IMR-90 (cell line): ENCODE data around the gene ELAVL4. TPM values are rescaled to one million over a fixed set of nuclear protein-coding genes. Genes with fewer than 3 reads are reported as not detected.

Experiments
- ATAC-seq: fragments of 200-7000 bp; cut with Tn5 transposase; 2 replicates; pipeline ENCODE4 v1.9.1; 2020; ENCODE audit warnings: low read depth, mild to moderate bottlenecking, moderate library complexity
- BruUV-seq: library from RNA; stranded (reverse); fragments of 400-500 nt; replicated peaks from 2 replicates; lab custom pipeline; 2021; lab: Mats Ljungman, UMichigan
- CTCF ChIA-PET: fragments of 300-600 bp; formaldehyde crosslinking; extraction: SDS; loops from one replicate; lab custom pipeline; 2021; ENCODE audit warnings: antibody characterized with exemption; lab: Yijun Ruan, JAX
- POLR2A ChIA-PET: fragments of 300-600 bp; sonication (Branson Sonifier 250); formaldehyde crosslinking; loops from one replicate; lab custom pipeline; 2022; ENCODE audit warnings: antibody characterized with exemption; ENCODE audit not compliant: unreplicated experiment; lab: Charles Lee
- DNase-seq: peaks from one replicate; pipeline ENCODE4 v3.0.0; 2013
- H2AFZ ChIP-seq: replicated peaks from 2 replicates; pipeline ENCODE3; 2013; ENCODE audit warnings: low read length, mild to moderate bottlenecking; ENCODE audit not compliant: poor library complexity
- H2AK5ac ChIP-seq: 2 replicates; pipeline ENCODE4 v1.6.1; 2013; ENCODE audit warnings: low read depth, low read length, inconsistent platforms
- H2AK9ac ChIP-seq: replicated peaks from 2 replicates; pipeline ENCODE3; 2013; ENCODE audit warnings: mild to moderate bottlenecking, low read depth, low read length, moderate library complexity; ENCODE audit not compliant: poor library complexity
- H2BK120ac ChIP-seq: 2 replicates; pipeline ENCODE4 v1.6.1; 2013; ENCODE audit warnings: low read depth, low read length, inconsistent platforms
- H2BK15ac ChIP-seq: 3 replicates; pipeline ENCODE4 v1.6.1; 2013; ENCODE audit warnings: low read depth, low read length, inconsistent platforms
- H2BK20ac ChIP-seq: 2 replicates; pipeline ENCODE4 v1.6.1; 2013; ENCODE audit warnings: low read depth, mild to moderate bottlenecking, inconsistent platforms, low read length, moderate library complexity
- H2BK5ac ChIP-seq: 2 replicates; pipeline ENCODE4 v1.6.1; 2013; ENCODE audit warnings: mild to moderate bottlenecking, low read depth, low read length, inconsistent platforms; ENCODE audit not compliant: poor library complexity, severe bottlenecking
- H3K14ac ChIP-seq: replicated peaks from 2 replicates; pipeline ENCODE4 v1.6.1; 2013; ENCODE audit warnings: low read depth, low read length, inconsistent platforms
- H3K18ac ChIP-seq: 2 replicates; pipeline ENCODE4 v1.6.1; 2013; ENCODE audit warnings: low read depth, low read length, control low read depth
- H3K23ac ChIP-seq: 2 replicates; pipeline ENCODE4 v1.6.1; 2013; ENCODE audit warnings: low read depth, low read length, inconsistent platforms
- H3K27ac ChIP-seq: 2 replicates; pipeline ENCODE4 v1.5.1; 2013; ENCODE audit warnings: mild to moderate bottlenecking, control low read depth, low read length; ENCODE audit not compliant: insufficient read depth
- H3K27me3 ChIP-seq: 2 replicates; pipeline ENCODE4 v1.6.1; 2013; ENCODE audit warnings: low read length; ENCODE audit not compliant: control insufficient read depth, insufficient read depth
- H3K36me3 ChIP-seq: 2 replicates; pipeline ENCODE4 v1.6.1; 2013; ENCODE audit warnings: low read length, mixed read lengths; ENCODE audit not compliant: control insufficient read depth, insufficient read depth
- H3K4ac ChIP-seq: 2 replicates; pipeline ENCODE4 v1.6.1; 2013; ENCODE audit warnings: low read depth, low read length, inconsistent platforms
- H3K4me1 ChIP-seq: 2 replicates; pipeline ENCODE4 v1.6.1; 2013; ENCODE audit warnings: low read length, mixed read lengths; ENCODE audit not compliant: control insufficient read depth, insufficient read depth
- H3K4me2 ChIP-seq: 2 replicates; pipeline ENCODE4 v1.6.1; 2013; ENCODE audit warnings: low read depth, mild to moderate bottlenecking, control low read depth, low read length, moderate library complexity
- H3K4me3 ChIP-seq: 2 replicates; pipeline ENCODE4 v1.5.1; 2013; ENCODE audit warnings: low read depth, mild to moderate bottlenecking, control low read depth, low read length, moderate library complexity; ENCODE audit not compliant: insufficient read depth
- H3K56ac ChIP-seq: 2 replicates; pipeline ENCODE4 v1.6.1; 2013; ENCODE audit warnings: low read length, inconsistent platforms; ENCODE audit not compliant: insufficient read depth; ENCODE audit errors: extremely low read depth
- H3K79me1 ChIP-seq, 2 experiments: 2 replicates each; pipeline ENCODE4 v1.6.1; 2013; ENCODE audit warnings: low read length in 2 of 2, inconsistent platforms in 1 of 2, low read depth in 1 of 2
- H3K9ac ChIP-seq: 2 replicates; pipeline ENCODE4 v1.6.1; 2013; ENCODE audit warnings: low read depth, low read length, control low read depth
- H3K9me1 ChIP-seq: 2 replicates; pipeline ENCODE4 v1.6.1; 2013; ENCODE audit warnings: low read length, inconsistent platforms; ENCODE audit not compliant: insufficient read depth
- H3K9me3 ChIP-seq: 2 replicates; pipeline ENCODE4 v1.6.1; 2013; ENCODE audit warnings: low read length; ENCODE audit not compliant: control insufficient read depth, insufficient read depth
- H4K20me1 ChIP-seq: 2 replicates; pipeline ENCODE4 v1.6.1; 2013; ENCODE audit warnings: low read length, inconsistent platforms; ENCODE audit not compliant: insufficient read depth
- H4K5ac ChIP-seq: 2 replicates; pipeline ENCODE4 v1.6.1; 2013; ENCODE audit warnings: mild to moderate bottlenecking, low read depth, low read length, control low read depth
- H4K8ac ChIP-seq, 2 experiments: 2 replicates each; pipeline ENCODE4 v1.6.1; 2013; ENCODE audit warnings: low read depth in 2 of 2, low read length in 2 of 2, control low read depth in 1 of 2, inconsistent platforms in 1 of 2
- H4K91ac ChIP-seq: 2 replicates; pipeline ENCODE4 v1.6.1; 2013; ENCODE audit warnings: low read depth, low read length, inconsistent platforms; ENCODE audit not compliant: insufficient read depth
- FOS ChIP-seq: fragments of 150-350 bp; IDR thresholded peaks from 2 replicates; pipeline ENCODE4 v1.6.1; 2016; ENCODE audit warnings: low read depth, low read length
- MAFK ChIP-seq: IDR thresholded peaks from 2 replicates; pipeline ENCODE4 v1.6.1; 2012; ENCODE audit warnings: low read depth, low read length, improper control_type of control experiment
- MXI1 ChIP-seq: IDR thresholded peaks from 2 replicates; pipeline ENCODE4 v1.6.1; 2012; ENCODE audit warnings: low read depth, mild to moderate bottlenecking, low read length, moderate library complexity, borderline replicate concordance
- NFE2L2 ChIP-seq: fragments of 150-350 bp; IDR thresholded peaks from 2 replicates; pipeline ENCODE4 v1.6.1; 2016; ENCODE audit warnings: low read depth, mild to moderate bottlenecking, low read length
- WGBS, 2 experiments: methylation state at CpG; one replicate each; pipeline versions ENCODE4 v1.1.5 to v1.1.7; 2013; ENCODE audit warnings: missing lambda C conversion rate in 2 of 2; ENCODE audit not compliant: insufficient read length in 1 of 2; ENCODE audit errors: extremely low coverage in 2 of 2; 5-methylcytosine and 5-hydroxymethylcytosine counted together
- dilution Hi-C: fragments of 300-500 bp; cut with HindIII; formaldehyde crosslinking; loops from one replicate; pipeline ENCODE4 v1.14.3; 2018; ENCODE audit warnings: low sequenced_read_pairs; ENCODE audit not compliant: unreplicated experiment
- in situ Hi-C: fragments of 300-500 bp; cut with MboI; formaldehyde crosslinking; loops from 3 replicates; pipeline ENCODE4 v1.14.3; 2019; ENCODE audit warnings: low sequenced_read_pairs, inconsistent platforms, mixed read lengths
- intact Hi-C: fragments of 100-400 bp; cut with micrococcal nuclease; formaldehyde crosslinking; loops from 2 replicates; pipeline ENCODE4 v1.10.0; 2022
- polyA plus RNA-seq, 3 experiments: library from polyadenylated mRNA; depleted of rRNA; stranded (reverse); fragments of >200 nt; gene quantifications; 2 replicates each; pipeline ENCODE4 v1.2.3, GENCODE V29; 2012; ENCODE audit warnings: low replicate concordance in 1 of 3
- total RNA-seq: library from RNA; depleted of rRNA; stranded (reverse); fragments of >200 nt; gene quantifications from 2 replicates; pipeline ENCODE4 v1.2.3, GENCODE V29; 2012
- TF ChIP-seq, protein P1 (sequence below): fragments of 150-350 bp; IDR thresholded peaks from 2 replicates; pipeline ENCODE4 v1.6.1; 2016; ENCODE audit warnings: low read depth, mild to moderate bottlenecking, low read length, moderate library complexity, borderline replicate concordance
- TF ChIP-seq, protein P2 (sequence below): fragments of 150-350 bp; IDR thresholded peaks from 2 replicates; pipeline ENCODE4 v1.6.1; 2017; ENCODE audit warnings: mild to moderate bottlenecking, antibody characterized with exemption, low read length, low read depth

The ELAVL4 gene
- total and polyA plus RNA-seq, 2 of the 4 experiments (the other 2 are of a cell fraction) = not detected

DNA sequence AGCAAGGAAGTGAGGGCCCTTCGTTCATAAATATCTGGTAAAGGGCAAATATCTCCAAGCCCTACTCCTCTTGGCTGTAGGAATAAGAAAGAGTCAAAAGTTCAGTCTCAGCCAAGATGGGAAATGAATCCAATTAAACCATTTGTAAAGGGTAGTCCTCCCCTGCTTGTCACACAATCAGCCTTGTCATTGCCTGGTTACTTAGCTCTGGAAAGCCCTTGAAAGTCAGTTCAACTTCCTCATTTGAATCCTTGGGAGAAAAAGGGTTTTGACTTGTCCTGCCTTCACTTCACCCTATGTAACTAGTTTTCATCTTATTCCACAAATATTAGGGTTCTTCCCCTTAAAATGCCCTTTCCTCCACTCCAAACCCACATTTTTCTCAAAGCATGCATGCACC is 100.0 kb downstream of the ELAVL4 start:
- TF ChIP-seq, protein P1, sequence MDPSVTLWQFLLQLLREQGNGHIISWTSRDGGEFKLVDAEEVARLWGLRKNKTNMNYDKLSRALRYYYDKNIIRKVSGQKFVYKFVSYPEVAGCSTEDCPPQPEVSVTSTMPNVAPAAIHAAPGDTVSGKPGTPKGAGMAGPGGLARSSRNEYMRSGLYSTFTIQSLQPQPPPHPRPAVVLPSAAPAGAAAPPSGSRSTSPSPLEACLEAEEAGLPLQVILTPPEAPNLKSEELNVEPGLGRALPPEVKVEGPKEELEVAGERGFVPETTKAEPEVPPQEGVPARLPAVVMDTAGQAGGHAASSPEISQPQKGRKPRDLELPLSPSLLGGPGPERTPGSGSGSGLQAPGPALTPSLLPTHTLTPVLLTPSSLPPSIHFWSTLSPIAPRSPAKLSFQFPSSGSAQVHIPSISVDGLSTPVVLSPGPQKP = no peak
- TF ChIP-seq, protein P2, sequence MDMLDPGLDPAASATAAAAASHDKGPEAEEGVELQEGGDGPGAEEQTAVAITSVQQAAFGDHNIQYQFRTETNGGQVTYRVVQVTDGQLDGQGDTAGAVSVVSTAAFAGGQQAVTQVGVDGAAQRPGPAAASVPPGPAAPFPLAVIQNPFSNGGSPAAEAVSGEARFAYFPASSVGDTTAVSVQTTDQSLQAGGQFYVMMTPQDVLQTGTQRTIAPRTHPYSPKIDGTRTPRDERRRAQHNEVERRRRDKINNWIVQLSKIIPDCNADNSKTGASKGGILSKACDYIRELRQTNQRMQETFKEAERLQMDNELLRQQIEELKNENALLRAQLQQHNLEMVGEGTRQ = no peak
- TF ChIP-seq MXI1 (no peak), NFE2L2 (no peak), FOS (no peak), MAFK (no peak)
- ChIA-PET POLR2A (no interaction called here), CTCF (no interaction called here)
- H3K56ac ChIP-seq = no peak overlapping the region
- in situ Hi-C loops = no loop called here
- no peak overlapping the region for H3K4ac ChIP-seq
- DNase-seq = no peak
- H3K9me3 ChIP-seq = peaks cover 5% of the 10 kb centered on the region
- H3K4me1 ChIP-seq = no peaks in the 10 kb centered on the region
- no peak overlapping the region for H2BK15ac ChIP-seq
- no peak overlapping the region for H3K23ac ChIP-seq
- no peak overlapping the region for H4K91ac ChIP-seq
- no peaks in the 10 kb centered on the region for H3K27me3 ChIP-seq
- H2BK5ac ChIP-seq = no peak overlapping the region
- H4K8ac ChIP-seq = no peak overlapping the region
- no peak overlapping the region for H2AFZ ChIP-seq
- no peaks in the 10 kb centered on the region for H4K20me1 ChIP-seq
- no peak overlapping the region for H3K4me2 ChIP-seq
- H3K14ac ChIP-seq = no peak overlapping the region
- H4K5ac ChIP-seq = no peak overlapping the region
- H3K18ac ChIP-seq = no peak overlapping the region
- WGBS, 2 experiments = no CpG with 5 or more reads among the region's 1 CpG
- no peak overlapping the region for H2AK9ac ChIP-seq
- no peak for ATAC-seq
- no peak overlapping the region for H3K27ac ChIP-seq
- BruUV-seq = no TSS peak
- no peaks in the 10 kb centered on the region for H3K79me1 ChIP-seq
- H3K9ac ChIP-seq = no peak overlapping the region
- H3K9me1 ChIP-seq = no peaks in the 10 kb centered on the region
- no peak overlapping the region for H2BK120ac ChIP-seq
- H2BK20ac ChIP-seq = no peak overlapping the region
- H2AK5ac ChIP-seq = no peak overlapping the region
- dilution Hi-C loops = no loop called here
- no peaks in the 10 kb centered on the region for H3K36me3 ChIP-seq
- no peak overlapping the region for H3K4me3 ChIP-seq
- intact Hi-C loops = no loop called here
